AG04450 (cell line): ENCODE data around the gene CNBD2. TPM values are rescaled to one million over a fixed set of nuclear protein-coding genes. Genes with fewer than 3 reads are reported as not detected.

Source experiments
- CTCF ChIA-PET: fragments of 300-600, 350-600 bp; formaldehyde crosslinking; extraction: SDS; loops from one replicate; lab custom pipeline; 2022; ENCODE audit warnings: antibody characterized with exemption, inconsistent platforms; lab: Charles Lee
- POLR2A ChIA-PET: fragments of 350-600 bp; formaldehyde crosslinking; extraction: SDS; loops from one replicate; lab custom pipeline; 2021; ENCODE audit warnings: antibody characterized with exemption, inconsistent platforms; lab: Yijun Ruan, JAX
- DNase-seq: peaks from one replicate; pipeline ENCODE4 v3.0.0-alpha.2; 2011; ENCODE audit warnings: low read depth, low spot score
- H3K27ac ChIP-seq: one replicate; pipeline ENCODE4 v1.5.1; 2012; ENCODE audit warnings: low read depth, low read length, control low read depth
- H3K27me3 ChIP-seq: one replicate; pipeline ENCODE4 v1.6.0; 2012; ENCODE audit warnings: low read length; ENCODE audit not compliant: control insufficient read depth, insufficient read depth
- H3K4me3 ChIP-seq: 2 replicates; pipeline ENCODE4 v1.5.1; 2011; ENCODE audit warnings: mild to moderate bottlenecking, low read depth, low read length, control low read depth
- H3K9me3 ChIP-seq: 2 replicates; pipeline ENCODE4 v1.5.1; 2012; ENCODE audit warnings: low read length; ENCODE audit not compliant: control insufficient read depth, insufficient read depth
- polyA plus RNA-seq: library from polyadenylated mRNA; depleted of rRNA; stranded (reverse); fragments of >200 nt; gene quantifications from 2 replicates; pipeline ENCODE4 v1.2.3, GENCODE V29; 2011
- TF ChIP-seq, protein P1 (sequence below): IDR thresholded peaks from 2 replicates; pipeline ENCODE4 v1.5.1; 2011; ENCODE audit warnings: low read depth, low read length, control low read depth, inconsistent platforms

Gene CNBD2
- polyA plus RNA-seq, 1 experiment, result 1.8 TPM

DNA sequence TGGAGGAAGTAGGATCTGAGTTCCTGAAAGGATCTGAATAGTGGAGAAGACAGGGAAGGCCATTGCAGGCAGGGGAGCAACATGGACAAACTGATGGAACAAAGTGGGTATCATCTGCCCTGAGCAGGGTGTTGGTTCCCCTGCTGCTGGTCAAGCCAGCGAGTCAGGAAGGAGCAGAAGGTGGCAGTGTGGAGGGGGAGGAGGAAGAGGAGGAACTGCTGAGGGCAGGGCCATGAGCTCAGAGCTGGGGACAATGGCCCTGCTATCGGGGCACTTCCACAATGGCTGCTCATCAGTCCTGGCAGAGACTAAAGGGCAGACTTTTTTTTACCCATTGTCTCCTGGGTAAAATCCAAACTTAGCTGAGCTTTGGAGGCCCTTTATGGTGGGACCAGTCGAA is 13.6 kb downstream of the CNBD2 start:
- Histone ChIP-seq H3K27ac (no peak overlapping the region), H3K4me3 (no peak overlapping the region), H3K9me3 (no peaks in the 10 kb centered on the region), H3K27me3 (peaks cover 23% of the 10 kb centered on the region)
- DNase-seq, result no peak
- ChIA-PET CTCF (interaction anchor here (2.2 to 10.1 kb wide), 2 partner anchors 10 to 28 kb away, joined by 6 to 112 read pairs; partner anchors contain the start of gene SCAND1), POLR2A (no interaction called here)
- TF ChIP-seq, protein P1, sequence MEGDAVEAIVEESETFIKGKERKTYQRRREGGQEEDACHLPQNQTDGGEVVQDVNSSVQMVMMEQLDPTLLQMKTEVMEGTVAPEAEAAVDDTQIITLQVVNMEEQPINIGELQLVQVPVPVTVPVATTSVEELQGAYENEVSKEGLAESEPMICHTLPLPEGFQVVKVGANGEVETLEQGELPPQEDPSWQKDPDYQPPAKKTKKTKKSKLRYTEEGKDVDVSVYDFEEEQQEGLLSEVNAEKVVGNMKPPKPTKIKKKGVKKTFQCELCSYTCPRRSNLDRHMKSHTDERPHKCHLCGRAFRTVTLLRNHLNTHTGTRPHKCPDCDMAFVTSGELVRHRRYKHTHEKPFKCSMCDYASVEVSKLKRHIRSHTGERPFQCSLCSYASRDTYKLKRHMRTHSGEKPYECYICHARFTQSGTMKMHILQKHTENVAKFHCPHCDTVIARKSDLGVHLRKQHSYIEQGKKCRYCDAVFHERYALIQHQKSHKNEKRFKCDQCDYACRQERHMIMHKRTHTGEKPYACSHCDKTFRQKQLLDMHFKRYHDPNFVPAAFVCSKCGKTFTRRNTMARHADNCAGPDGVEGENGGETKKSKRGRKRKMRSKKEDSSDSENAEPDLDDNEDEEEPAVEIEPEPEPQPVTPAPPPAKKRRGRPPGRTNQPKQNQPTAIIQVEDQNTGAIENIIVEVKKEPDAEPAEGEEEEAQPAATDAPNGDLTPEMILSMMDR, result no peak

DNA sequence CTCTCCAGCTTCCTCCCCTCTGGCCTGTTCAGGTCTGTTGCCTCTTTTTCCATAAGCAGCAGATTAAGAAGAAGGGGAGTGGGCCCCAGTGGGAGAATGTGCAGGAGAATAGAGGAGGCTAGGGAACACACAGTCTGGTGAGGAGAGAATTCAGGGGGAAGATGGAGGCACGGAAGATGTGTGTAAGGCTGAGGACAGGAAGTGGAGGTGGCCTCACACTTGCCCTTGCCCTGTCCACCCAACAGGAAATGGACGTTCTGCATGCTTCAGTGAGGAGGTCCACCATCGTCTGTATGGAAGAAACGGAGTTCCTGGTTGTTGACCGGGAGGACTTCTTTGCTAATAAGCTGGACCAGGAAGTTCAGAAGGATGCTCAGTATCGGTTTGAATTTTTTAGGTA is 16.0 kb downstream of the CNBD2 start:
- no peaks in the 10 kb centered on the region for H3K9me3 ChIP-seq
- CTCF ChIA-PET, result interaction anchor here (0.9 to 10.1 kb wide), 4 partner anchors 8 to 154 kb away, joined by 3 to 112 read pairs (median 6); partner anchors contain the start of gene SCAND1
- H3K27ac ChIP-seq, result no peak overlapping the region
- TF ChIP-seq, protein P1, result no peak
- no peak overlapping the region for H3K4me3 ChIP-seq
- H3K27me3 ChIP-seq, result peaks cover 33% of the 10 kb centered on the region
- POLR2A ChIA-PET, result no interaction called here
- no peak for DNase-seq

DNA sequence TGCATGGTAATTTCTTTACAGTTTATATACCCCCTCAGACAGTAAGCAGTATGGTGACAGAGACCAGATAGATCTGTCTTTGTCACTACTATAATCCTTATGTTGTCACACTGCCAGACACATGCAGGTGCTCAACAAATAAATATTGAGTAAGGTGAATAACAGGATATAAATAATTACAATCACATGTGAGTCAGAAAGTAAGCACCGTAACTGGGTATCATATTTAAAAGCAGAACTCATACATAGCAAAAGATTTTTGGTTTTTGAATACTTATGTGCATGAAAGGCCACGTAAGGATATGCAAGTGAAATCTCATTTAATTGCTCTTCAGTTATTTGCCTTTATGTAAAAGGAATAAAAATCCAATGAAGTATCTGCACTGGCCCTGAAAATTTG is 17.4 kb downstream of the CNBD2 start:
- H3K27ac ChIP-seq, result no peak overlapping the region
- no peak overlapping the region for H3K4me3 ChIP-seq
- DNase-seq, result no peak
- POLR2A ChIA-PET, result no interaction called here
- no peaks in the 10 kb centered on the region for H3K9me3 ChIP-seq
- peaks cover 22% of the 10 kb centered on the region for H3K27me3 ChIP-seq
- CTCF ChIA-PET, result interaction anchor here (0.7 to 2.0 kb wide), 2 partner anchors 153 to 214 kb away, joined by 3 to 10 read pairs; no protein-coding TSS in a partner anchor
- TF ChIP-seq, protein P1, result no peak

DNA sequence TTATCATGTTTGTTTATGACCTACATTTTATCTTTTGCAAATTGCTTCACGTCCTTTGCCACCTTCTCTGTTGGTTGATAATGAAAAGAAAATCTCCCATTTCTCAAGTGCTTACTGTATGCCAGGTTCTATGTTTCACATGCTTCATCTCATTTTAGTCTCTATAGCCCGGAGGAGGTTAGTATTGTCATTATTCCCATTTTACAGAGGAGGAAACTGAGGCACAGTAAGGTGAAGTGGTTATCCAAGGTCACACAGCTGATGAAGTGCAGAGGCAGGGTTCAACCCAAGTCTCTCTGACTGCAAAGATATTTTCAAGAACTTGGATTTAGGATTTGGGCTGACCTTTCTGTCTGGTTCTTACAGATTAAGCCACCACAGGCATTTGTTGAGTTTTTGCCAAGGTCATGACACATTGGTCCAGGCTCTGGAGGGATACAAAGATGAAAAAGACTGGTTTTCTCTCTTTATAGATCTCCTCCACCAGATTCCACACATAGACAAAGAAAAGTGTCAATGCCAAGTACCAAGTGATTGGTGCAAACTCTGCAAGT is 20.6 kb downstream of the CNBD2 start:
- POLR2A ChIA-PET, result no interaction called here
- no peak for DNase-seq
- Histone ChIP-seq H3K27ac (no peak overlapping the region), H3K4me3 (no peak overlapping the region), H3K27me3 (peaks cover 15% of the 10 kb centered on the region), H3K9me3 (no peaks in the 10 kb centered on the region)
- CTCF ChIA-PET, result interaction anchor here (0.6 to 11.2 kb wide), 2 partner anchors 28 to 144 kb away, joined by 3 to 583 read pairs; no protein-coding TSS in a partner anchor
- TF ChIP-seq, protein P1, result no peak

DNA sequence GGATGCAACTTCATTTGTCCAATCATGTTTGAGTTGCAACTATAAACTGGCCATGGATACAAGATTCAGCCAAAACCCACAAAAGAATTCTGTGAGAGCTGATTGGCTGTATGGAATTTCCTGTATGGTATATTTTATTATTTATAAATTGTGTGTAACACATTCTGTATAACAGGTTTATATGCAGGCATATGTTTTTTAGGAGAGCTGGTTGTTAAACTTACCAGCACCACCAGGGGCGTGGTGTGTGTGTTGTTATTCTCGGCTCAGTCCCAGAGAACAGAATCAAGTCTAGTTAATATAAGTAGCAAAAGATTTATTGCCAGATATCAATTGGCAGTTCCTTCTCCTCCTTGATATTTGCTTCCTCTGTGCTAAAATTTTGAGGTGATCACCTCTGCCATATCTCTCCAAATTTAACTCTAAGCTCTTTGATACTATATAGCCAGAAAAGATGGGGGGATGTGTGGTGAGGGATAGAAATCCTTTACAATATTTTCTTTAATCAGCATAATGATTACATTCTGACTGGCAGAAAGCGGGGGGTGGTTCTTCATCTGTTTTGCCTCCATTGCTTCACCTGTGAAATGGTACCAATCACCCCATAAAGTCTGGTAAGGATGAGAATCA is 22.9 kb downstream of the CNBD2 start:
- Histone ChIP-seq H3K27me3 (peaks cover 15% of the 10 kb centered on the region), H3K27ac (no peak overlapping the region), H3K9me3 (no peaks in the 10 kb centered on the region), H3K4me3 (no peak overlapping the region)
- DNase-seq, result no peak
- POLR2A ChIA-PET, result interaction anchor here (0.7 to 1.0 kb wide), 2 partner anchors 73 to 249 kb away, joined by 3 read pairs; partner anchors contain the start of gene RBM39
- CTCF ChIA-PET, result interaction anchor here (0.6 to 11.2 kb wide), 23 partner anchors 8 to 264 kb away, joined by 3 to 583 read pairs (median 4); partner anchors contain the start of genes CNBD2 and SCAND1
- TF ChIP-seq, protein P1, result peak; percentile 73
